ENCODE results near the gene CYGB.
"Not testable (repeated sequence)": the region's sequence is repeated elsewhere in the genome, so short reads cannot be mapped to it uniquely, and the experiment has no call there.

Gene CYGB

DNA sequence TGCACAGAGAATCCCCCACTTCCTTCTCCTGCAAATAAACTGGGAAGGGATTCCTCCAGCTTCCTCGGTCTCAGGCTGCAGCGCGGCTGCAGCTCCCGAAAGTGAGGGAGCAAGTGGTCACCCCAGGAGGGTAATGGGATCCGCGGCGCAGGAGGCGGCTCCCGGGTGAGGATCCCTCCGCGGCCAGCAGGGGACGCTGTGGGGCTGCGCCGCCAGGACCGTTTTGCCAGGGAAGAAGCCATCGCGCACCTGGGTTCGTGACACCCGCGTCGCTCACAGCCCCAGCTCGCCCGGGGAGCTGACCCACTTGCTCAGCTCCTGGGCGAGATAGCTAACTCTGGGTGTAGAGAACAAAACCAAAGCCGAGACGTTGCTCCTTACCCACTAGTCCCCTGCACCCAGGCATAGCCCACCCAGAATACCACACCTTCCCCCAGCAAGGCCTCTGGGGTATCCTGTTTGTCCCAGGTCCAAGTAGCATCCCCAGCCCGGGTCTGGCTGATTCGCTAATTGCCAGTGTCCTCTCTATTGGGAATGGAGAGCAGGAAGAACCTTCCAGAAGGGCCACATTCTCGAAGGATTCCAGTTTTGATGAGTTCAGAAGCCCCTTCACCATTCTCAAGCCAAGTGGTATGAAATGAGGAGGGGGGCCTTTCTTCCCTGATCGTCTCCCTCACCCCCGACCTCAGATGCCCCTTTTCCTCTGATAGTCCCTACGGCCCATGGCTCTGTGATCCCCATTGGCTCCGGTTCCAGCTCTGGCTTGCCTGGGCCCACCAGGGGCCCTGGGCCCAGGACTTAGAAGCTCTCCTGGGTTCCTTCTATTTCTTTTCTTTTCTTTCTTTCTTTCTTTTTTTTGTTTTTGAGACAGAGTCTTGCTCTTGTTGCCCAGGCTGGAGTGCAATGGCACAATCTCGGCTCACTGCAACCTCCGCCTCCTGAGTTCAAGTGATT lies 14.1 kb downstream of the CYGB start:
- peak; percentile 64 for DNase-seq (ENCODE audit: low read depth)

DNA sequence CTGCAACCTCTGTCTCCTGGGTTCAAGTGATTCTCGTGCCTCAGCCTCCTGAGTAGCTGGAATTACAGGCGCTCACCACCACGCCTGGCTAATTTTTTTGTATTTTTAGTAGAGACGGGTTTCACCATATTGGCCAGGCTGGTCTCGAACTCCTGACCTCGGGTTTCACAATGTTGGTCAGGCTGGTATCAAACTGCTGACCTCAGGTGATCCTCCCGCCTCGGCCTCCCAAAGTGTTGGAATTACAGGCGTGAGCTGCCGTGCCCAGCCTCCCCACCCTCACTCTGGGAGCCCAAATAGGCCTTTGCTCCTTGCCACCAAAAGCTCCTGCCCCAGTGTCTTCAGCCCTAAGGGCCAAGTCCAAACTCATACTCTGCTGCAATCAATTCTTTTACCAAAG lies 15.8 kb downstream of the CYGB start:
- DNase-seq (ENCODE audit: low read depth): not testable (repeated sequence)

DNA sequence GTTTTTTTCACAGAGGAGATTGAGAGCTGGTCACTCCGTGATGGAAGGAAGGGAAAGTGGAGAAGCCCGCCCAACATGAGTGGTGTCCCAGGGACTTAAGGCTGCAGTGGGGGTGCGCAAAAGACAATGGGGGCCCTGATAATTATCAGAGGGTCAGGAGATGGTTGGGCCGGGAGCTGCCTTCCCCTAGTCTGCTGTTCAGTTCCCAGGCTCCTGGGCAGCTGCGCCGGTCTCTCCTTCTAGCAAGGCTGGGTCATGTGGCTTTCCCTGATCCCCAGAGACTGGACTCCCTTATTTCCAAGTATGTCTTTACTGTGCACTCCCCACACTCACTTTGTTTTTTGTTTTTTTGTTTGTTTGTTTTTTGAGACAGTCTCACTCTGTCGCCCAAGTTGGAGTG lies 16.2 kb downstream of the CYGB start:
- DNase-seq (ENCODE audit: low read depth): no peak

DNA sequence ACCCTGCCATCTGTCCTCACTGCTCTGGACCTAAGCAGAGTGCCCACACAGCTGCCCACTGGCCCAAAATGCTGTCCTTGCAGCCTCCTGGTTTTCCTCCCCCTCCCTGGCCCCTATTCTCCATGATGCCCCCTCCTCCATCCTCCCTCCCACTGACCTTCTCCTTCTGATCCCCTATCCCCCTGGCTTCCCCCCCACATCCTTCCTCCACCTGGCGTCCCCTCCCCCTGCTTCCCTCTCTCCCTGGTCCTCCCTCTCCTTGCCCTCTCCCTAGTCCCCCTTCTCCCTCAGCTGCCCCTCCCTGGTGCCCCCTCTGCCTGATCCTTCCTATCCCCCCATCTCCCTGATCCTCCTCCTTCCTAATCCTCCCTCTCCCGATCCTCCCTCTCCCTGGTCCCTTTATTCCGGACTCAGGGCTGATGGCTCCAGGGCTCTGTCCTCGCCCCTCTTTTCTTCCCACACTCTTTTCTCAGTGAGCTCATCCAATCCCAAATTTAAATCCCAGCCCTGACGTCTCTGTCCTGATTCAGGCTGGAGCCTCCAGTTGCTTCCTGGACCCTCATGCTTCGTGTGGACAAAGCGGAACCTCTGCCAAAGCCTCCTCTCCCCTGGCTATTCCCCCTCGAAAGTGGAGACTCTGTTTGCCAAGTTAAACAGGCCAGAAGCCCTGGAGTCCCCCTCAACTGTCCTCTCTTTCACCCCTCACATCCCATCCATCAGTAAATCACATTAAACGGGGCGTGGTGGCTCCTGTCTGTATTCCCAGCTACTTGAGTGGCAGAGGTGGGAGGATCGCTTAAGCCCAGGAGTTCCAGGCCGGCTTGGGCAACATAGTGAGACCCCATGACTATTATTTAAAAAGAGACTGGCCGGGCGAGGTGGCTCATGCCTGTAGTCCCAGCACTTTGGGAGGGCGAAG lies 18.2 kb downstream of the CYGB start:
- no peak for DNase-seq (ENCODE audit: low read depth)

DNA sequence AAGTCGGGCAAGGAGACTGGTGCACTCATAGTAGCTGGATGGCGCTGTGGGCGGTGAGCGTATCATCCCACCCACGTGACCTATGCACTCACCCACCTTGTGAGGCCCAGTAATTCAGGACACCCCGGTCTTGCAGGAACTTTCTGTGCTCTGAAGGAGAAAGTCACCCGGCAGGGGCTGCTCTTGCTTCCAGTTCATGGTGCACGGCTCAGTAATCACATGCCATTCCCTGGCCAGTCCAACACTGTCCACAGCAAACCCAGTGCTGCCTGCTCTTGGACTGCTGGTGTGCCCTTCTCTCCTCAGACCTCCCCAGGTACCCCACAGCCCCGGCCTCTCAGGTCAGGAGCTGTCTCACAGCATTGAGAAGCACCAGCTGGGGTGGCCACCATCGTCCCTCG lies 19.9 kb downstream of the CYGB start:
- no peak for DNase-seq (ENCODE audit: low read depth)

DNA sequence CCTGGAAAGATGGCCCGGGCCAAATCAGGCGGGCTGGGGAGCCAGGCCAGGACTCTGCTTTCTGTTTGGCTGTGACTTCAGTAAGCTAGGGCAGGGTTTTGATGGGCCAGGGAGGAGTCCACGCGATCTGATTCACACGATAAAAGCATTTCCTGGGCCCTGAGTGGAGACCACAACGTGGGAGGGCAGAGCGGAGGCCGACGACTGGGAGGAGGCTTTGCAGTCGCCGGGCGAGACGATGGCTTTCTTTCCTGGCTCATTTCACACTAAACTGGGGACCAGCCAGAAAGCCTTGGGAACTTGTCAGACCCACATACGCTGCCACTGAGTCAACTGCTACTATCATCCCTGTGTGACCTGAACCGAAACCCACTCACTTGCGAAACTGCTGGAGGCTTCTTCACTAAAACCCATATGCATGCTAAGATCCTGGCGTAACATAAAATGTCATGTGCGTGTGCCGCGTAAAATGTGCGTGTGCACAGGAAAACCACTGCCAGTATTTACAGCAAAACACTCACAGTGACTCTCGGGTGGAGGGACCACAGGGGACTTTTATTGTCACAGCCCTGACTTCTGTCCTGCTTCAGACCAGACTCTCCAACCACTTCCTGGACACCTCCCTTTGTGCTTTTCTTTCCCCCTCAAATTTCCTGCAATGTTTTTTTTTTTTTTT lies 22.1 kb downstream of the CYGB start:
- DNase-seq (ENCODE audit: low read depth): peak; percentile 54

DNA sequence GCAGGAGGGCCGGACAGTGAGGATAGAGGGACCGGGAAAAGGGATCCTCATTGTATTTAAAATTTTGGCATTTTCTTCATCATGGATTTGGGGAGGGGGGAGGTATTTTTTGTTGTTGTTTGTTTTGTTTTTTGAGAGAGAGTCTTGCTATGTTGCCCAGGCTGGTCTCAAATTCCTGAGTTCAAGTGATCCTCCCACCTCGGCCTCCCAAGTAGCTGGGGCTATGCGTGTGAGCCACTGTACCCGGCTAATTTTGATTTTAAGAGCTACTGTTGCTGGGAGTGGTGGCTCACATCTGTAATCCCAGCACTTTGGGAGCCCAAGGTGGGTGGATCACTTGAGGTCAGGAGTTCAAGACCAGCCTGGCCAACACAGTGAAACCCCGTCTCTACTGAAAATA lies 23.2 kb downstream of the CYGB start:
- not testable (repeated sequence) for DNase-seq (ENCODE audit: low read depth)

DNA sequence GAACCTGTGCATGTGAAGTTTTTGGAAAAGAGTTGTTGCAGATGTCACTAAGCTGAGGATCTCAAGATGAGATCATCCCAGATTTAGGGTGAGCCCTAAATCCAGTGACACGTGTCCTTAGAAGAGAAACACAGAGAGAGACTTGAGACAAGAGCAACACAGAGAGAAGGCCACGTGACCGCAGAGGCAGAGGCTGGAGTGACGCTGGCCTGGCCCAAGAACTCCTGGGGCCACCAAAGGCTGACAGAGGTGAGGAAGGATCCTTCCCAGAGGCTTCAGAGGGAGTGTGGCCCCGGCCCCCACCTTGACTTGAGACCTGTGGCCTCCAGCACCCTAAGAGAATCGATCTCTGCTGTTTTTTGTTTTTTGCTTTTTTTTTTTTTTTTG lies 24.2 kb downstream of the CYGB start:
- no peak for DNase-seq (ENCODE audit: low read depth)

DNA sequence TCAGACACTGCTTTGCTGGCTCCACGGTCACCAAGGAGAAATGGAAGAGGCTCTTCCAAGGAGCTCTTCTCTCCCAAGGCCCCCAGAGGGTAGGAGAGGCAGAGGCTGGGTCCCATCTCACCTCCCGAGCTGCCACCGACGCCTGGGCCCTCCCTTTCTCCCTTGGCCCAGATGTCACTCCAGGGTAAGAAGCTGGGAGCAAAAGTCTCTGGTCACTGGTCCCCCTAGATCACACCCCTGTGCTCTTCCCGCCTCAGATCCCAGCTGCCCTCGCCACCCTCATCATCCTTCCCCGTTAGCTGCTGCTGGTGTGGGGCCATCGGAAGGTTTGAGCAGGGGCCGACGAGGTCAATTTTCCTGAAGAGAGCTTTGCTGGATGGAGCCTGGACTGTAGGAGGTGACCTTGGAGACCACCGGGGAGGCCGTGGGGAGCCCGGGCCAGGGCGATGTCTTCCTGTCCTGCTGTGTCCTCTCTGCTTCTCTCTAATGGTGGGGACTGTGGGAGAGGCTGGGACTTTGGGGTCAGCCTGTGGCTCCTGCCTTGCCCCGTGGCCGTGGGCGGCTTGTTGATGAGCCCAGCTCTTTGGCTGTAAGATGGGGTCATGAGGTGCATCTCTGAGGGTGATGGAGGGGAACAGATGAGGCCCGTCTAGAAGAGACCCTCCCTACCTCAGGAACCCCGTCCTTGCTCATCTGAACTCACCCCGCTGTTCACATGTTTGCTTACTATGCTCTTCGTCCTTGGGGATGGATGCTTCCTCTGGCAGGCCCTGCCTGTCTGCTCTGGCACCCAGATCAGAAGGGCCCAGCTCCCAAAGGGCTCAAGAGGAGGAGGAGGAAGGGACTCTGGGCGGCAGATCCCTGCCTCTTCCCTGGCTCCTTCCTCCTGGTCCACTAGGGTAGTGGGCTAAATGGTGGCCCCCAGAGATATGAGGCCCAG lies 24.9 kb downstream of the CYGB start:
- no peak for DNase-seq (ENCODE audit: low read depth)

DNA sequence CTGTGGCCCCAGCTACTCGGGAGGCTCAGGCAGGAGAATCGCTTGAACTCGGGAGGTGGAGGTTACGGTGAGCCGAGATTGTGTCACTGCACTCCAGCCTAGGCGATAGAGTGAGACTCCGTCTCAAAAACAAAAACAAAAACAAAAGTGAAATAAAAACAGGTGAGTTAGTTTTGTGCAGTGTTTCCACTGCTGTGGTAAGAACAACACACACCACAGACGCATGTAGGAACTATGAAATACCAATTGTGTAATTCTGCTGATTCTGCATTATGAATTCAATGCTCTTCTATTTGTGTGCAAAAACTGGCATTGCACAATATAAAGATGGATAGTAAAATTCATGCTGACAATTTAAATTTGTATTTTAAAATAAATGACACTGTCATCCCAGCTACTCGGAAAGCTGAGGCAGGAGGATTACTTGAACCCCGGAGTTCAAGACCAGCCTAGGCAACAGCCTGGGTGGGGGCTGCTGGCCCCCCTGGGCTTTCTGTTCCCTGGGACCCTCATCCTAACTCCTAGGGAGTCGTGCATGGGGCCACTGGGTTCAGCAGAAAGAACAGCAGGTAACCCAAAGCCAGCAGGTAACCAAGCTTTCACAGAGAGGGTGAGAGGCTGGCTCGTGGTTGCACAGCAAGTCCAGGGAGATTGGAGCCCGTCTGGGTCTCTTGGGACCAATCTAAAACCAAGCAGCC lies 25.7 kb downstream of the CYGB start:
- DNase-seq (ENCODE audit: low read depth): no peak

DNA sequence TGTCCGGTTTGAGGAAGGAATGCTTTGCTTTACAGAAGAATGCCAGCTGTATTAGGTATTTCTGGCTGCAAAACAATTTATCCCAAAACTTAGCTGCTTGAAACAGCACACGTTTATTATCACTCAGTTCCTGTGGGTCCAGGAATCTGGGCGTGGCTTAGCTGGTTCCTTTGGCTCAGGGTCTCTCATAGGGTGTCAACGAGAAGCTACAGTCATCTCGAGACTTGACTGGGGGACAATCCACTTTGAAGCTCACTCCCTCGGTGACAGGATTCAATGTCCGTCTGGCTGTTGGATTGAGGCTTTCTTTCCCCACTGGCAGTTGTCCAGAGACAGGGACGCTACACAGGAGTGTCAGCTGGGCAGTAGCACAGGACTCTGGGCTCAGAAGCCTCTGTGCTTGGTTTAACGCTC lies 26.7 kb downstream of the CYGB start:
- no peak for DNase-seq (ENCODE audit: low read depth)

DNA sequence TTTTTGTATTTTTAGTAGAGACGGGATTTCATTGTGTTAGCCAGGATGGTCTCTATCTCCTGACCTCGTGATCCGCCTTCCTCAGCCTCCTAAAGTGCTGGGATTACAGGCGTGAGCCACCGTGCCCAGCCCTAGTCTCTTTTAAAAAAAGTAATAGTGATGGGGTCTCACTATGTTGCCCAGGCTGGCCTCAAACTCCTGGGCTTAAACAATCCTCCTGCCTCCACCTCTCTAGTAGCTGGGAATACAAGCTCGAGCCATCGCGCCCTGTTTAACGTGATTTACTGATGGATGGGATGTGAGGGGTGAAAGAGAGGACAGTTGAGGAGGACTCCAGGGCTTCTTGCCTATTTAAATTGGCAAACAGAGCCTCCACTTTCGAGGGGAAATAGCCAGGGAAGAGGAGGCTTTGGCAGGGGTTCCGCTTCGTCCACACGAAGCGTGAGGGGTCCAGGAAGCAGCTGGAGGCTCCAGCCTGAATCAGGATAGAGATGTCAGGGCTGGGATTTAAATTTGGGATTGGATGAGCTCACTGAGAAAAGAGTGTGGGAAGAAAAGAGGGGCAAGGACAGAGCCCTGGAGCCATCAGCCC lies 28.9 kb downstream of the CYGB start:
- DNase-seq (ENCODE audit: low read depth): not testable (repeated sequence)

DNA sequence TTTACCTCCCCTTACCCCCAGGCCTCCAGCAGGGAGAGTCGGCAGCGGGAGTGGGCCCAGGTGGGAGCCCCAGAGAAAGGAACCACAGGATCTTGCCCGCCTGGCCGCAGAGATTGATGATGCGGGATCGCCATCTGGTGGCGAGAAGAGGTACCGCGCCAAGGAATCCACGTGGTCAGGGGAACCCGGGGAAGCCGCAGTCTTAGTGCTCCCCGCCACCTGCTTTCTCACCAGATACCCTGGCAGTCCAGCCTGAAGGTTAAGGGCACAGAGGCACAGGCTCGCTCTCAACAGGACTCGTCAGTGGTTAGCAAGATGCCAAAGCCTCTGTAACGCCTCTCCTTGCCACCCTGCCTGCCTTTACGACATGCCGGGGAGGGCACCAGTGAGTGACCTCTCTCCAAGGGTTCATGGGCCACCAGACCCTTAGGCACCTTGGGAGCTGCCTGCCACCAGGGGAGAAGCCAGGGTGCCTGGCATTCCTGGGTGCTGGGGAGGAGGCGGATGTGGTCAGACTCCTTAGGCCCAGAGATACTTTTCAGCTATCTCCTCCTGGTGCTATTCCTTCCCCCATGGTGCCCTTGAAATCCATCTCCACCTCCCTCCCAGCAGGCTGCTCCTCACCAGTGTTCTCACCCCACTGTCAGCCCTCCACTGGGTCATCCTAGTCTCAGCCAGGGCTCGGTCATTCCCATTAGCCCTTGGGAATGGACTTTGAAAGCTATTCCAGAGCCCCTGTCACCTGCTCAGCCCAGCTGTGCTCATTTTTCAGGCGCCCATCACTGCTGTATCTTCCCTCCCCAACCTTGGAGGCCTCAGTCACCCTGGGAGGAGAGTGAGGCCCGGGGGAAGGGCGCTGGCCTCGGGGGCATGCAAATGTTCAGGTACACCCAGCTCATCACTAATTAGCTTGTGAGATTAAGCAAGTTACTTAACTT lies 30.8 kb downstream of the CYGB start:
- DNase-seq (ENCODE audit: low read depth): peak; percentile 84

DNA sequence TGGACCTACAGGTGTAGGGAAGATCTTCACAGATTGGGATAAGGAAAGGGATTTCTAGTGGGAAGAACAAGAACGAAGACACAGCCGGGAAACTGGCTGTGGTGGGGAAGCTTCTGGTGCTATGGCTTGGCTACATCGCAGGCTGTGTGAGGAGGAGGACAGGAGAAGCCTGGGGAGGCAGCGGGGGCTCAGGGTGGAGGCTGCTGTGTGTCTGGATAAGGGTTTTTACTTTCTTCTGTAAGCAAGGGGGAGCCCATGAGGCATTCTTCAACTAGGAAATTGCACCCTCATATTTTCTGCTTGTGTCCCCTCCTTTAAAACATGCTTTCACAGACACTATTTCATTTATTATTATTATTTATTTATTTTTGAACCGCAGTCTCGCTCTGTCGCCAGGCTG lies 33.4 kb downstream of the CYGB start:
- DNase-seq (ENCODE audit: low read depth): no peak

DNA sequence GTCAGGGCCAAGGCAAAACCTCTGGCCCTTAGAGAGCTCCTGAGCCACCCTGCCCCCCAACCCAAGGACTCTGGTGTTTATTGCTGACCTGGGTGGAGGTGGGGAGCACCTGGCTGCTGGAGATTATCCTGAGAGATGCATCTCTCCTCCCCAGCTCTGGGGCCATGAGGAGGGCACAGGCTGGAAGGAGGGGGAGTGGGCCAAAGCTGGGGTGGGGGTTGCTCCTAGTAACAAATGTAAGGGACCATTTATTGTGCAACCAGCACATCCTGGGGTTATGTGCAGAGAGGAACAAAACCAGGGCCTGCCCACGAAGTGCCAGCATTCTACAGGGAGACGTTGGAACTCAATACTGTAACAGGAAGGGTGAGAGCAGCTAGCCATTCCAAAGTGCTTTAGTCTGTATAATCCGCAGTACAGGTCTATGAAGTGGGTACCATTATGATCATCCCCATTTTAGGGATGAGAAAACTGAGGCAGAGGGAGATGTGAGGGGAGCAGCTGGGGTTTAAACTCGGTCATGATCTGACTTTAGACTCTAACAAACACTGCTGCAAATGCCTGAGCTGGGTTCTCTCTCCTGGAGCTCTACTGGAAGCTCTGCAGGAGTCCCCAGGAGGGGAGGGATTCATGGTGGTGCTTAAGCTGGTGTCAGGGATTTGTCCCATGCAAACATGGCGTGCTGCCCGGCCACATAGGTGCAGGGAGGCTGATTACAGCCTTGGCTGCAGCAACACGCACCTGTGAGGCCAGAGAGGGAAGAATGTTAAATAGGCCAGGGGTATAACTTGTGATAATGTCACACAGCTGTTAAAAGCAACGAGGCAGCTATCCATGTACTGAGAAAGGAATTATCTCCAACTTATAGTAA lies 34.9 kb downstream of the CYGB start:
- DNase-seq (ENCODE audit: low read depth): no peak

DNA sequence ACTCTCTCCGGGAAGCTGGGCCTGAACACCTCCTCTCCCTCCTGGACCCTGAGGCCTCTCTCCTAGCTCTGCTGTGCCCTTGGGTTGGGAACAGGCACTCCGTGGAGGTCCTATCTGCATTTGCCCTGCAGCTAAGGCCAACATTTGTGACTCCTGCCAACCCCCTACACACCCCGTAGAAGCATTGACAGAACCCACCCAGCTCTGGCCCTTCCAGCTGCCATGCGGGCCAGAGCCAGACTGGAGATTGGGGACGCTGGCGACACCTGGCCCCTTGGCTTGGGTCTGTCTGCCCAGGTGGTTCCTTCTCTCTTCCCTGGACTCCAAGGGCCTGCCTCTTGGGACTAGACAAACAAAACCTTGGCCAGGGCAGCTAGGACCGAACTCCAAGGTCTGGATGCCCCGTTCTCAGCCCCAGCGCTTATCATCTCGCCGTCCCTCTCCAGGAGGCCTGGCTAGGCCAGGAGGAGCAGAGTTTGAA lies 35.6 kb downstream of the CYGB start:
- DNase-seq (ENCODE audit: low read depth): no peak

DNA sequence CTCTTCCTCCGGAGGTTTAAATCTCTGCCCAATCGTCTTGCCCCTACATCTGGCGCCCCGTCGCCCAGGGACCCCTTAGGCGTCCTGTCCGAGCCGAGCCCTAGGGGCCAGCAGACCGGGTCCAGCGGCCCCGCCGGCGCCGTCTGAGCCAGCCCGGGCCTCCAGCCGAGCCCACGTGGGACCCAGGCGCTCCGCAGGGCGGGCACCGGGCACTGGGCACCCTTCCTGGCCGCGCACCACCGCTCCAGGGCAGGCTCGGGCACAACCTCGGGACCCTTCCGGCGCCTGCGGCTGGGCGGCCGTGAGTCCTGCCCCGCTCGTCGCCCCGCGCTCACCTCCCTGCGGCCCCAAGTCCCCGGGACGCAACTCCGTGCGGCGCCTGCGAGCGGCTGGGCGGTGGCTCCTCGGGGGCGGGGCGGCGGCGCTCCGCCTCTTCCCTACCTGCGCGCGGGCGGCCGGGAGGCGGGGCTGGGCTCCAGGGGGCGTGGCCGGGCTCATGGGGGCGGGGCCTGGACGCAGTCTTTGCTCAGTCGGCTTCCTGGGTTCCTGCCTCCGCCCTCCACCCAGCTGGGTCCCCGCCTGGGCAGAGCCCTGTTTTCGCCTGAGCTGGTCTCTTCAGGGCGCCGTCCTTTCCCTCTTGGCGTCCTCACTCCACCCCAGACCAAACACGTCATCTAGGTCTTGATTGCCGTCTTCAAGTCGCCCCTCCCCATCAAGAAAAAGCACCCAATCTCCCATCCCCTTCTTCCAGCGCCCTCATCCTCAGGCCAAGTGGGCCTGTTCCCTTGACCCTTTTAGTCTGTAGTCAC lies 36.3 kb downstream of the CYGB start, which contains the start of gene RHBDF2:
Gene RHBDF2 (minus strand): TSS at position 406 of the 809 bp plus-strand sequence. CDS start 19,899 bp downstream, outside the sequence.
- peak; percentile 97 for DNase-seq (ENCODE audit: low read depth)
